GM18498 (cell line): ENCODE data around the gene FLNC.

Experiments used
- ATAC-seq: cut with Tn5 transposase; IDR thresholded peaks from one replicate; pipeline ENCODE4 v1.9.1; 2021; ENCODE audit warnings: mild to moderate bottlenecking, moderate library complexity; ENCODE audit not compliant: unreplicated experiment

The FLNC gene

DNA sequence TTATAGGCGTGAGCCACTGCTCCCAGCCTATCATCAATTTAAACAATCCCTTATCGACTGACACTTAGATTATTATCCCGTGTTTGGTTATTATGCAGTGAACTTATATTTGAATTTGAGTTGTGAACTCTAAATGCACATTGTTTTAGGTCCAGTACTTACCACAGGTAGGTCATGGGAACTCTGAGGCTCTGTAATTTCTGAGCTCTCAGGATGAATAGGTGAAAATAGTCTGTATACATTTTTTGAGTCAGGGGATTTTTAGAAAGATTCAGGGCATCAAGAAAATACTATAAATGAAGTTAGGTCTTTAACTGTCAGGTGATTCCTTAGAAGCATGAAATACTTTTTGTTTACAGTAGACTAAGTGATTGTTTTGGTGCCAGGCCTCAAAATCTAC, 29.6 kb upstream of the FLNC start:
- no peak for ATAC-seq

DNA sequence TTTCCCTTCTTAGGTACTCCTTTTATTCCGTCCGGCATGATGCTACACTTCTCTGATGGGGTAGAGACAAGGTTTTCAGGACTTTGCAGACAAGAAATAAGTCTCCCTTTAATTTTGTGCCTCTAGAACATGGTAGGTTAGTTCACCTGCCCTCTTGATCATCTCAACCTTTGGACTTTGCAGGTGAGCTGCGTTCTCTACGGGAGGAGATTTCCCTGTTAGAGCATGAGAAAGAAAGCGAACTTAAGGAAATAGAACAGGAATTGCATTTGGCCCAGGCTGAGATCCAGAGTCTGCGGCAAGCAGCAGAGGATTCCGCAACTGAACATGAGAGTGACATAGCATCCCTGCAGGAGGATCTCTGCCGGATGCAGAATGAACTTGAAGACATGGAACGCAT, 29.2 kb upstream of the FLNC start:
- ATAC-seq = no peak

DNA sequence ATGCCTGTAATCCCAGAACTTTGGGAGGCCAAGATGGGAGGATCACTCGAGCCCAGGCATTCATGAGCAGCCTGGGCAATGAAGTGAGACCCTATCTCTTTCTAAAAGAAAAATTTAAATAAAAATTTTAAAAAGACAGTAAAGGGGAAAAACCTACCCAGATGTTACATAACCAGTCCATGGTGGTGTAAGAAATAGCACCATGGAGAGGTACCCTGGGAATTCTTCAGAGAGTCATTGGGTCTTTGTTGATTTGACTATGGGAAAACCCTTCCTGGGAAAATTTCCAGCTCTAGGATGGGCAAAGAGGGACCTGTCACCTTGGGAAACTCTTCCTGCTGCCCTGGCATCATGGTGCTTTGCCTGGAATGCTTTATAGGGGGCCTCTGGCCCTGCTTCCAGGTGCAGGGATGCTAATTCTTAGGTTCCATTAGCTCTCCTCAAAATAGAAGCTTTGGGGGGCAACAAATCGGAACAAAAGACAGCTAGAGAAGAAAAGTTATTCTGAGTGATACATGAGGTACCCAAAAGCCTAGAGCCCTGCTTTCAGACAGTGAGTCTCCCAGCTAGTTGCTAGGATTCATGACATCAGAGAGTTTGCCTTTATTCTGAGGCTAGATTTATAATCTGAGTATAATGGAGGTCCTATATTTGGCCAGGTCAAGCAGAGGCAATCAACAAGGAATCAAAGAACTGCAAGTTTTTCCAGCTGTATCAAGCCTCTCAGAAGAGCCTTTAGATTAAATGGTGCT, 28.4 kb upstream of the FLNC start:
- no peak for ATAC-seq

DNA sequence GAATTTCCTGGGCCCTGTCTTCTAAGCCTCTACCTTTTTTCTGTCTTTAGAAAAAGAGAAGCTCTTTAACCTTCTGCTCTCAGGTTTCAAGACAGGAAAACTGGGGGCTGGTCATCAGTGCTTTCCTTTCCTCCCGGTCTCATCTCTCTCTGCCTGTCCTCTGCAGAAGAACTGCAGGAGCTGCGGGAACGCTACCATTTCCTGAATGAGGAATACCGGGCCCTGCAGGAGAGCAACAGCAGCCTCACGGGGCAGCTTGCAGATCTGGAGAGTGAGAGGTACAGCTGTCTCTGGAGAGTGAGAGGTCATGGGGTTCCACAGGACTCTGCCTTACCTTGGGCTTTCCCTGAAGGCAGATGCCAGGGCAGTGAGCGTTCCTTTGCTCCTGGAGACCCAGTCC, 25.7 kb upstream of the FLNC start:
- no peak for ATAC-seq

DNA sequence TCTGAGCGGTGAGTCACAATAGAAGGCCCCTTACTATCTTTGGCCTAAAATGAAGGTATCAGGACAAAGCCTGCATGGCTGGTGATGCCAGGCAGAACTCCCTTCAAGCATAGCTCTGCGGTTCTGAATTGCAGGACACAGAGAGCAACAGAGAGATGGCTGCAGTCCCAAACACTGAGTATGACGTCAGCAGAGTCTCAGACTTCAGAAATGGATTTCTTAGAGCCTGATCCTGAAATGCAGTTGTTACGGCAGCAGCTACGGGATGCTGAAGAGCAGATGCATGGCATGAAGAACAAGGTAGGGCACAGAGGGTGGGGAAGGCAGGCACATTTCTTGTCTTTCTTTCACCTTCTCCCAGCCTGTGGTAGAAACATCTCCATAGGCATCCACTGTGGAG, 25.0 kb upstream of the FLNC start:
- ATAC-seq = no peak

DNA sequence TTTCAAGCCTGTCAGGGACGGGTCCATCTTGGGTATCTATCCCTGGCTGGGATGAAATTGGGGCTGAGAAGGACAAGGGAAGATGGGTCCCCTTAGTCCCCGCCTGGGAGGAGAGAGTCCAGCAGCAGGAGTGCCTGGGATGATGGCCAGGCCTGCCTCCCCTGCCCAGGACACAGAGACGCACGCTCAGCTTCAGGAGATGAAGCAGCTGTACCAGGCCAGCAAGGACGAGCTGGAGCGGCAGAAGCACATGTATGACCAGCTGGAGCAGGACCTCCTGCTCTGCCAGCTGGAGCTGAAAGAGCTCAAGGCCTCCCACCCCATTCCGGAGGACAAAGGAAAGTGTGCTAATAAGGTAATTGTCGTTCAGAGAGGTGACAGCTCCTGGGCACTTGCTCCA, 23.0 kb upstream of the FLNC start:
- no peak for ATAC-seq

DNA sequence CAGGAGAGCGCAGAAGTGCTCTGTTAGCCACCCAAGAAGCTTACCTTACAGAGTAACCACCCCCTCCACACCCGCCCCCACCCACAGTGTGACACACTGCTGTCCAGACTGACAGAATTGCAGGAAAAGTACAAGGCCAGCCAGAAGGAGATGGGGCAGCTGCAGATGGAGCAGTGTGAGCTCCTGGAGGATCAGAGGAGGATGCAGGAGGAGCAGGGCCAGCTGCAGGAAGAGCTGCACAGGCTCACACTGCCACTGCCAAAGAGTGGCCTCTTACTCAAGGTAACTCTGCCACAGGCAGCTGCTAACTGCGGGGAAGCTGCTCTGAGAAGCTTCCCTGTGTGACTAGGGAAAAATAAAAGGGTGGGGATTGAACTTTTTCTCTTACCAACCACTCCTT, 20.8 kb upstream of the FLNC start:
- no peak for ATAC-seq

DNA sequence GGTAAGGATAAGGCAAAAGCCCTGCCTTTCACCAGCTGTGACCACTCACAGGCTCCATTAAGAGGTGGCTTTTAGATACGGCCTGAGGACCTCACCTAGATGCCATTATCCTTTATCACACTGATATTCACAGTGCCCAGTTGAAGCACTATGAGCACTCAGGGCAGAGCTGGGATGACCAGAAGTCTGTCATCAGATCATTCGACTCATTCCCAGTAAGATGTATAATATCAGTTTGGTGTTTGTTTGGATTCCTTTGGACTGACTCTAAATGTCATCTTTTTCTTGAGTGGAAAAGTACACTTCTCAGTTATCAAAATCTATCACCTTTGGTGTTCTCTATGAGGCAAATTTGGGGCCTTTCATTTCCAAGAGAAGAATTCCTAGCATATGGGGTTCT, 19.7 kb upstream of the FLNC start:
- ATAC-seq = no peak

DNA sequence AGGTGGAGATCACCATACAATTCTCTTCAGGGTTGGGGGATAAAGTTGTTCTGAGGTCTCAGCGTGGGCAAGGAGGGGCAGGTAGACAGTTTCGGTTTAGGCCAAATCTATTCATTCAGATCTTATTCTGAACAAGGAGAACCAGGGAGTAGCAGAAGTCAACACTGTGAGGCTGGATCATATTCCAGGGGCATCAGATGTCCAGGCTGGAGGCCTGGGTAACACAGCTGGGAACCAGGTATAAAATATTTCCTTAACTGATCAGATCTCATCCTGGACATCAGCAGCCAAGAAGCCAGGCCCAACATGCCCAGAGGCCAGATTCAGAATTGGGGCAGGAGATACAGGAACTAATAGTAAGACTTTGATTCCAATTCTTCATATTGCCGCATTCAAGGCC, 19.2 kb upstream of the FLNC start:
- ATAC-seq = no peak

DNA sequence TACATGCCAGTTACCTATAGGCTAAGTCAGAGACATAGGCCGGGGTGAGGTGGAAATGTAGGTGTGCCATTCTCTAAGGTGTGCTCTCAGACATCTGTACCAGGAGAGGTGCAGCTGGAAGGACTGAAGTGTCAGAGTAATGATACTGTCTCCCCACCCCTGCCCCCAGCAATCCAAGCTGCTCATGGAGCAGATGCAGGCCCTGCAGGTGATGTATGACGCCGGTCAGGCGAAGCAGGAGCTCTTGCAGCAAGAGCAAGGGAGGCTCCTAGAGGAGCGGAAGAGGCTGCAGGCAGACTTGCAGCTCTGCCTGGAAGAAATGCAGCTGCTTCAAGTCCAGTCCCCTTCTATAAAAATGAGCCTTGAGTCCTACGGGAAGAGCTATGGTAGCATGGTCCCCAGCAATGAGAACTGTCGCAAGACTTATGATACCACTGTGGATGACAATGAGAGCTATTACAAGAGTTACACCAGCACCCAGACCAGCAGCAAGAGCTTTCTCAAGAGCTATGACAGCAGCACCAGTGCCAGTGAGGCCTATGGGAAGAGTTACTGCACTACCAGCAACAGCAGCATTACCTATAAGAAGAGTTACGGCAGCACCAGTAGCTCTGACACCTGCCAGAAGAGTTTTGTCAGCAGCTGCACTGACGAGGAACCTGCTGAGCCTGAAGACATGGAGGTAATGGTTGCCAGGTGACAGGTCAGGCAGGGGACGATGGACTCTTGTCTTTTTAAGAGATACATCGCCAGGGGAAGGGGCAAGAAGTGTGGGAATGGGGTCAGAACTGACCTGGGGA, 18.4 kb upstream of the FLNC start:
- ATAC-seq = no peak

DNA sequence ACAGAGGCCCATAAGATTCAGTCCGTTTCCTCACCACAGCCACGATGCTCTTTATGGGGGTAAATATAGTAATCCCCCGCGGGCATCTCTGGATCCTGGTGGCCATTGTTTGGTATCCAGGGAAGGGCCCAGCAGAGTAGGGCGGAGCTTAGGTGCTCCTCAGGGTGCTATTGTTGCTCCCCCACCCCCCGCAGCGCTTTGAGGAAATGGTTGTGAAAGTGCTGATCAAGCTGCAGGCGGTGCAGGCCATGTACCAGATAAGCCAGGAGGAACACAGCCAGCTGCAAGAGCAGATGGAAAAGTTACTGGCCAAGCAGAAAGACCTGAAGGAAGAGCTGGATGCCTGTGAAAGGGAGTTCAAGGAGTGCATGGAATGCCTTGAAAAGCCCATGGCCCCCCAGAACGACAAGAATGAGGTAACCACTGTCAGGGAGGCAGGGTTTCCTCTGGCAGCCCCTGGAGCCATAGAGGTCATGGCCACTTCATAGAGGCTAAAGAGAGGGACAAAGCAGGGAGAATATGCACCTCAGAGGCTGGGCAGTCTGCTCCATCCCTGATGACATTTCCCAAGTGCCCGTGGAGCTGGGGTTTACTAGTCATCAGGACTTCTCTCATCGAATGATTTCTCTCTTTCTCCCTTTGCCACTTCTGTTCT, 17.6 kb upstream of the FLNC start:
- no peak for ATAC-seq

DNA sequence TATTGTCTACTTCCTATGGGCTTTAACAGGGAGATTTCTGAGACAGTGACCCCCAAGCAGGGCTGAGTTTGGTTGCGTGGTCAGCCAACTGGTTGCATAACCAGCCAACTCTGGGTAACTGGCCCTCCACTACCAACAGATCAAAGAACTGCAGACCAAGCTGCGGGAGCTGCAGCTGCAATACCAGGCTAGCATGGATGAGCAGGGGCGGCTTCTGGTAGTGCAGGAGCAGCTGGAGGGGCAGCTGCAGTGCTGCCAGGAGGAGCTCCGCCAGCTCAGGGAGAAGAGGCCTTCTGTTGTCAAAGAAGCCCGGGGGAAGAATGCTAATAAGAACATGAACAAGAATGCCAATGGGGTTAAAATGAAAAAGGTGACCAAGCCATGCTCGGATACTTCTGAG, 15.7 kb upstream of the FLNC start:
- no peak for ATAC-seq

DNA sequence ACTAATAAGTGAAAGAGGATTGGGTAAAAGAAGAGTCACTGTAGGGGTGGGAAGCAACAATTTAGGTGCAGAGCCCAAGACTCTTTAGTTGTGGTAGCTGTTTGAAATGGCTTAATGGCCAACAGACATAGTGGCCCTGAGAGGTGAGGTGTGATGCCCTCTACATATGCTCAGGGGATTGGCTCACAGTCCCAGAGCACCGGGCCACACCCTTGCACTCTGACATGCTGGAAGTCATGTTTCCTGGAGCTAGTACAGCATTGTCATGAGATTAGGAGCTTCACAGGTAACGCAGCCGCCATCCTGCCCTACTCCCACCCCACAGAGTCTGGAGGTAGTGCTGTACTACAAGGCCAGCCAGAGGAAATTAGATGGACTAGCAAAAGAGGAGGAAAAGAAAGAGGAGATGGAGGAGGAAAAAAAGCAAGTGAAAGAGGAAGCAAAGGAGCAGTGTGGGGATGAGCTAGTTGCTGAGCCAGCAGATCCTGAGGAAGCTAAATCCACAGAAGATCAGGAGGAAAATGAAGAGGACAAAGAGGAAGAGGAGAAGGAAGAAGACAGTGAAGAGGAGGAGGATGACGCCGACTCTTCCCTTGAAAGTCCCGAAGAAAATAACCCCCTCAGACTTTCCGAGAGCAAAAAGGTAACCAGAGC, 14.8 kb upstream of the FLNC start:
- ATAC-seq = no peak

DNA sequence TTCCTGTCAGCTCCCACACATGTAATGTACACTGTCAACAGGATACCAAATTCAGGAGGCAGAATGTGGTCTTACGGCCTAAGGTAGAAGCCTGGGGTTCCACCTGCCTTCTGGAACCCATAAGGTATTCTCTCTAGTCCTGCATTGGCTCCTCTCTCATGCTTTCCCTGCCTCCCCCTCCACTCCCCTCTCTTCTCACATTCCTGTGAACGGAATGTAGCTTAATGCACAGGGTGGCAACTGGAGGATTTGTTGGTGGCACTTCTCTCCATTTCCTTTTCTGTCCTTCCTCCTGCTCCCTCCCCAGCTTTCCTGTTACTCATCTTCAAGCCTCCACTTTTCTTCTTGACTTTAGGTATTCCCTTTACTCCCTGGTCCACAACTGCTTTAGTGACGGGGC, 11.5 kb upstream of the FLNC start:
- ATAC-seq = no peak

DNA sequence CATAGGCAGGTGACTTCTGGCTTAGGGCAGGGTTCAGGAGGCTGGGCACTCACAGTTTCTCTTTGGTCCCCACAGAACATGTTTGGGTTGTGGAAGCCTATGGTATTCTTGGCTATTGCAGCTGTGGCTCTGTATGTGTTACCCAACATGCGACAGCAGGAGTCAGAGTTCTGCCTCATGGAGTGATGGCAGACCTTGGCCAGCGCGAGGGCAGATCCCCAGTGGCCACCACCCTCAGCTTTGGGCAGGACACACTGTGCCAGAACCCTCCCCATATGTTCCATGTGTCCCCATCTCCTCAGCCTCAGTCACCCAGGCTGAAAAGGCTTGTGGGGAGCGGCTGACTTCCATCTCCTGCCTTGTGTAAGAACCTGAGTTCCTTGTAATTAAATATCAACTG, 8.5 kb upstream of the FLNC start:
- no peak for ATAC-seq

DNA sequence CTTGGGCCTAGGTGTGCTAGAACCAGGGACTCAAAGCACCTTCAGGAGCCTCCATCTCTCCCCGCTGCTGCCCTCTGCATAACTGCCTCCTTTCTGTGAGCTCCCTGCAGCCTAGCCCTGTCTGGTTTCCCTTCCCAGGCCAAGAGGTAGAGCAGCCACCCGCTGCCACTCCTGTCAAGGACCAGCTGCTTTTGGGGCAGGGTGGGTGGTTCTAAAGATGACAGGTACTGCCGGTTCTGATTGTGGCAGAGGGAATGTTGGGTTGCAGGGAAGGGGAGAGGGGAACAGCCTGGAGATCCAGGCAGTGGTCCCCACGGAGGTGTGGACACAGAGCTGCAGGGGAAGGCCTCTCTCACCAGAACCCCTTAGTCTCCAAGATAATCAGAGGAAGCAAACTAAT, 3.7 kb upstream of the FLNC start:
- ATAC-seq = no peak

DNA sequence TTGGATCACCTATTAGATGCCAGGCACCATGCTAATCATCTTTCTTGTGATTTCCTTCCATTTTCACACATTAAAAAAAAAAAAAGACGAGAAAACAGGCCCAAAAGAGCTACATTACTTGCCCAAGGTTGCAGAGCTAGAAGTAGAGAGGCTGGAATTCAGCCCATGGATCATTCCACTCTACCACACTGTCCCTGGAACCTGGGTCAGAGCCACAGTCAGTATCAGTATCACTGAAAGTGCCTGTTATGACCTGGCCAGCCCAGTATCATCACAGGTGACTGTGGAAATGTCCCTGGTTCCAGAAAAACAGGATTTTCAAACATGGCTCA, 3.3 kb upstream of the FLNC start:
- ATAC-seq = no peak

DNA sequence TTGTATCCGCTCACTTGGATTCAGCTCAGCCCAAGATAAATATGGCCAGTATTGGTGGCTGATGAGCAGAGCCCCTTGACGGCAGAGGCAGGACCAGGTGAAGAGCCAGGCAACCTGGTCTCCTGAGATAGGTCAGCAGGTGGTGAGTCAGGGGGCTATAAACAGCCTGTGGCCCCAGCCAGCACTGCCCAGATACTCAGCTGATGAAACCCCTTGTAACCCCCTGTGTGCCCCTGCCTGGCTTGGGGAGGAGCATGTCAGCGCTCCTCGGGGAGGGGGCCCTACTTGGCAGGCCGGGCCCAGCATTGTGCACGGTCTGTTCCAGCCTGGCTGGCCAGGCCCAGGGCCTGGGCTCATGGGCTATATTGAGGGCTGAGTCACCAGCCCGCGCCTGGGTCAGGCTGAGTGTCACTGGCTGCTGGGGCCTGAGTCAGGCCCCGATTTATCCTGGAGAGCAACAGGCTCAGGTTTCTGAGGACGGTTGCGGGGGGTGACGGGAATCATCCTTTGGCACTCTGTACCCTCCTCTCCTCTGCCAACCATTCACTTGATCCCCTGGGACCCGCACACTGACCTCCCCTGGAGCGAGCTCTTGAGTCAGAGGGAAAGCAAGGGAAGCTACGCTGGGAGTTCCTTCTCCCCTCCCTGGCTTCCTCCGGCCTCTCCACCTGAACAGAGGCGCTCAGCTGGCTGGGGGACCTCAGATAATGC, 2.8 kb upstream of the FLNC start:
- no peak for ATAC-seq

DNA sequence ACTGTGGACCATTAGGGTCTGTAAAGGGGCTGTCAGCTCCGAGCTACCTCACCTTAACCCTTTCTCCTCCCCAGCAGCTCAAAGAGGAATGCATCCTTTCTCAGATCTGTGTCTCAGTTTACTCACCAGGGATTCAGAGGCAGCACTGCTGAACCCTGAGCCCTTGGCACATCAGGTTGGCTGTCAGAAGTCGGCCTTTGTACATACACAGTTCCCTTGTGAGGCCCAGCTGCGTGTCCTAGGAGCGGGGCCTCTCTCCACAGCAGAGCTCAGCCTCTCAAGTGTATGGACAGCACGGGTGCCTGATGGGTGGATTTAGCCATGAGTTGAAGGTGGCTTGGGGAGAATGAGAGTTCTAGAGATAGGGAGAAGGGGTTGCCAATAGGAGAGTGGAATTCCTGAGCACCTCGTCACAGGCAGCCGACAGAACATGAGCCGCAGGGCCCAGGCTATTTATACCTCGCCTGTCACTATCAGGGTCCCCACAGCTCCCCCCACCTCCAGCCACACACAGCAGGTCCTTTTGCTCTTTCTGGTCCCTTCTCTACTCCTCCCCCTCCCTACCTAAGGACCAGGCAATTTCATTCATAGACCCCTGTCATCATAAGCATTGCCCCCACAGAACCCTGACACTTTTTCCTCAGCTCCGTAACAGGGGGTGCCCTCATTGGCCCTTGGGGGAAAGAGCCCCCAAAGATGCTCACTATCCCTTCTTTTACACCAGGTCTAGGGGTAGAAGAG, 2.1 kb upstream of the FLNC start:
- no peak for ATAC-seq

DNA sequence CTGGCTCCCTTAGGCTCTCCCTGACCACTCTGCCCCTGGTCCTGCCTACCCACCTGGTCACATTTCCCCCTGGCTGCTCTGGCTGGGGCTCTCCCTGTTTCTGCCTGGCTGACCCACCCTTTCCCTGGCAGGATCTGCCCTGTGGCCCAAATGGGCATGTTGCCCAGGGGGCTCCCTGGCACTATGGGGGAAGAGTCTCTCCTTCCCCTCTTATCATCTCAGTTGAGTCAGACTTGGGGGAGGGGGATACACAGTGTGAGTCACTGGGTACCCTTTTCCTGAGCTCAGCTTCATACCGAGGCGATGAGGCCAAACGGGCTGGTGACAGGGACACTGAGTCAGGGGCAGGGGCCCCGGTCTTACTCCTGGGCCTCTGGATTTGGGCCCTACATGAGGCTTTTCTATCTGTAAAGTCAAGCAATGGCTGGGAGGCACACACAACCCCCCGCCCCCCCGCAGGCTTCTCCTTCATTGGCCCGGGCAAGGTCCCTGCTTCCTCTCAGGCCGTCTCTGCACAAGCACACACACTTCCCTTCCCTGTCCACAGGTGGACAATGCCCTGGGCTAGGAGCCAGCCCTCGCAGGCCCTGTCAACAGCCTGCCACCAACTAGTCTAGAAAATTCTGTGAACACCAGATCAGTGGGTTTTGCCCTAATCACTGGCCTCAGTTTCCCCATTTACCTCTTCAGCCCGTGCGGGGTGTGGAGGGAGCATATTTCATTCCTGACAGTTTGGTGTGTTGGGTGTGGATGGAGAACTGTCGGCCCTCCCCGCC, 627 bp upstream of the FLNC start:
- ATAC-seq = no peak
